Large intestine (tissue), 3 donors: ENCODE results near the gene MED9. TPM values are rescaled to one million over a fixed set of nuclear protein-coding genes. Genes with fewer than 3 reads are reported as not detected.

Experiments
- DNase-seq, 2 donors: peaks; one replicate each; pipeline versions ENCODE4 v3.0.0 to v3.0.0-alpha.2; 2013
- H3K27ac ChIP-seq: one replicate; pipeline ENCODE4 v1.5.1; 2013; ENCODE audit warnings: low read length
- H3K27me3 ChIP-seq: 2 replicates; pipeline ENCODE4 v1.6.1; 2013; ENCODE audit warnings: low read length; ENCODE audit not compliant: control insufficient read depth, insufficient read depth
- H3K36me3 ChIP-seq: 2 replicates; pipeline ENCODE4 v1.6.1; 2013; ENCODE audit warnings: low read length; ENCODE audit not compliant: control insufficient read depth, insufficient read depth
- H3K4me1 ChIP-seq: one replicate; pipeline ENCODE4 v1.6.1; 2013; ENCODE audit warnings: low read length; ENCODE audit not compliant: control insufficient read depth, insufficient read depth
- H3K4me3 ChIP-seq: one replicate; pipeline ENCODE4 v1.5.1; 2013; ENCODE audit warnings: low read length
- H3K9me3 ChIP-seq: one replicate; pipeline ENCODE4 v1.6.1; 2013; ENCODE audit warnings: mild to moderate bottlenecking, low read depth, low read length, moderate library complexity; ENCODE audit not compliant: control insufficient read depth
- WGBS: methylation state at CpG from one replicate; pipeline ENCODE4 v1.1.5; 2013; ENCODE audit warnings: low lambda C conversion rate; ENCODE audit not compliant: insufficient coverage; 5-methylcytosine and 5-hydroxymethylcytosine counted together
- polyA plus RNA-seq: library from polyadenylated mRNA; unstranded; fragments of 120-200 nt; gene quantifications from one replicate; pipeline ENCODE4 v1.2.1, GENCODE V29; 2013

Gene MED9
- polyA plus RNA-seq, 1 donor, result 17.4 TPM

DNA sequence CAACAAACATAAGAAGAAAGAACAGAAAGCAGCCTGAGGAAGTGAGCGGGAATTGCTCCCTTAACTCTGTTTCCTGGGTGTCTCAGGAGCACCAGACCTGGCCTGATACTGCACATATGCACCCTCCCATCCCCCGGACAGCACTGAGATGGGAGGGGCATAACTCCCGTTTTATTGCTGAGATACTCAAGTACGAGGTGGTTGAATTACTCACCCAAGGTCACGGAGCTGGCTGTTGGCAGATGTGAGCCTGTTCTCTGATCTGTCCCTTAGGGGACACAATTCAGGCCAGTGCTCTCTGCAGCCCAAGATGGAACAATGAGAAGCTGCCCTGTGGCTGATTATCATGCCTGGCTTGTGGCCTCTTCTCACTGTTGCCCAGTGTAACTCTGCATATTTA, 9.1 kb upstream of the MED9 start:
- DNase-seq, result peak; percentile 70 to 86
- H3K36me3 ChIP-seq, result no peaks in the 10 kb centered on the region
- peaks cover 16% of the 10 kb centered on the region for H3K4me1 ChIP-seq
- H3K9me3 ChIP-seq, result no peaks in the 10 kb centered on the region
- no peak overlapping the region for H3K4me3 ChIP-seq
- peaks cover 2% of the 10 kb centered on the region for H3K27me3 ChIP-seq
- no CpG with 5 or more reads among the region's 5 CpGs for WGBS
- H3K27ac ChIP-seq, result peak overlapping the region; percentile 12

DNA sequence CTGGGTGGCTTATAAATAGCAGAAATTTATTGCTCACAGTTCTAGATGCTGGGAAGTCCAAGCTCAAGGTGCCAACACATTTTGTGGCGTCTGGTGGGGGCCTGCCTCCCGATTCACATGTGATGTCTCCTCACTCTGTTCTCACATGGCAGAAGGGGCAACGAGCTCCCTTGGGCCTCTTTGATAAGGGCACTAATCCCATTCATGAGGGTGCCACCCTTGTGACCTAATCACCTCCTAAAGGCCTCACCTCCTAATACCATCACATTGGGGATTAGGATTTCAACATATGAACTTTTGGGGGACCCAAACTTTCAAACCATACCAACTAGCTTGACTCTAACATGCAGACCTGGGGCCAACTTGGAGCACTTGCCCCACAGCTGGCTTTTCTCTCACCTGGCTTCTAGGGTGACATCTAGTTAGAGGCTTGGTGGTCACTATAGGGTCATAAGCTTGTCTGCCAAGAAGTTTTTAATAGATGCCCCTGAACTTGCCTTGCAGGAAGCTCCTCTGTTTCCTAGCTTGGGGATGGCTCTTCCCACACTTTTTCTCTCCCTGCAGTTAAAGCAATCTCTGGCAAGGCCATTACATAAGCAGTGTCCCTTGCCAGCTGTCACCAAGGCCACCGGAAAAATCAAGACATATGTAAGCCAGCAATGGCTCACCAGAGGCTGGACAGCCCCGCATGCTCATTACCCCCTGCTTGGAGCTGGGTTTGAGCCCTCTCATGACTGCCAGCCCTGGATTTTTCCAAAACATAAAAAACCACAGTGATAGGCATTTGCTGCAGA, 8.4 kb upstream of the MED9 start:
- Histone ChIP-seq H3K27ac (peak overlapping the region; percentile 12), H3K27me3 (peaks cover 2% of the 10 kb centered on the region), H3K4me3 (no peak overlapping the region), H3K4me1 (peaks cover 15% of the 10 kb centered on the region), H3K9me3 (no peaks in the 10 kb centered on the region), H3K36me3 (no peaks in the 10 kb centered on the region)
- no peak for DNase-seq
- WGBS, result 100% methylated on average over 1 of the region's 5 CpGs

DNA sequence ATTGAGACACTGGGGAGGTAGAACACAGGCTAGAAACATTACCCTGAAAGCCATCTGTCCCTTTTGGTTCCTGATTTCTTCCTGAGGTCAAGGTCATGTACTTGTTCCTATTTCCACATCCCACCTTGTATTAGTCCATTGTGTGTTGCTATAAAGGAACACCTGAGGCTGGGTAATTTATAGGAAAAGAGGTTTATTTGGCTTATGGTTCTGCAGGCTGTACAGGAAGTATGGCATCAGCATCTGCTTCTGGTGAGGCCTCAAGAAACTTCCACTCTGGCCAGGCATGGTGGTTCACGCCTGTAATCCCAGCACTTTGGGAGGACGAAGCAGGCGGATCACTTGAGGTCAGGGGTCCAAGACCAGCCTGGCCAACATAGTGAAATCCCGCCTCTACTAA, 7.4 kb upstream of the MED9 start:
- Histone ChIP-seq H3K36me3 (no peaks in the 10 kb centered on the region), H3K4me1 (peaks cover 15% of the 10 kb centered on the region), H3K4me3 (no peak overlapping the region), H3K9me3 (no peaks in the 10 kb centered on the region), H3K27ac (no peak overlapping the region), H3K27me3 (peaks cover 2% of the 10 kb centered on the region)
- no CpG with 5 or more reads among the region's 4 CpGs for WGBS
- DNase-seq, result no peak

DNA sequence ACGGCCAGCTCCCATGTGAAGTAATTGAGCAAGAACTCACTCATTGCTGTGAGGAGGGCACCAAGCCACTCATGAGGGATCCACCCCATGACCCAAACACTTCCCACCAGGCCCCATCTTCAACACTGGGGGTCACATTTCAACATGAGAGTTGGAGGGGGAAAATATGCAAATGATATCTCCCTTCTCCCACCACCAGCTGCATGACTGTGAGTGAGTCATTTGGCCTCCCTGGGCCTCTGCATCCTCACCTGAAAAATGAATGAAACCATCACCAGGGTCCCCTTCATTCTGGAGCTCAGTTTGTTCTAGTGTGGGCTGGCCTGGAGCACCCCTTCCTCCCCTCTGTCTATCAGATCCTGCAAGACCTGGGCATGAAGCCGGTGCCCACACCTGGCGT, 6.8 kb upstream of the MED9 start:
- WGBS, result no CpG with 5 or more reads among the region's 3 CpGs
- peaks cover 15% of the 10 kb centered on the region for H3K4me1 ChIP-seq
- no peak for DNase-seq
- no peak overlapping the region for H3K27ac ChIP-seq
- no peak overlapping the region for H3K4me3 ChIP-seq
- peaks cover 2% of the 10 kb centered on the region for H3K27me3 ChIP-seq
- no peaks in the 10 kb centered on the region for H3K9me3 ChIP-seq
- no peaks in the 10 kb centered on the region for H3K36me3 ChIP-seq

DNA sequence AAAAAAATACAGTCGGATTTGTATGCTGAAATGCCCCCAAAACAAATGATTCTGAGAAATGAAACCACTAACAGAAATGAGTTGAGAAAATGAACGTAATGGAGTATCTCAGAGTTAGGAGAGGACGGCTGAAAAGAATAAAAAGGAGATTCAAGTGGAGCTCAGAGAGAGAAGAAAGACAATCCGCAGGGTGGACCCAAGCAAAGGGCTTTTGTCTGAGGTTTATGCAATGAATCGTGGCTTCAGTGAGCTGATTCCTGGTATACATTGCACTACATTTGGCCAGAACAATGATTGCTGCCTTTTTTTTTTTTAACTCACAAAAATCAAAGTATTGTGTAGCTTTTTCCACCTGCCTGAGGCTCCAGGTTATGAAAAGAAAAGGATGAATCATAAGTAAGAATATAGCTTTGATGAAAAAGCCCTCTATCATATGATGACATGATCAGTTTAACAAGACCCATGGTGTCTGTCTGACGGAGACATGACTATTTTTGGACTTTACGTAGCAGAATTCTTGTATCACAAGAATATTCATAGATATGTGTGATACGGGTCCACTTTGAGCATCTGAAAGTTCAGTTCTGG, 4.4 kb upstream of the MED9 start:
- no peaks in the 10 kb centered on the region for H3K9me3 ChIP-seq
- WGBS, result 75% methylated on average over 2 of the region's 8 CpGs
- no peak for DNase-seq
- peaks cover 2% of the 10 kb centered on the region for H3K27me3 ChIP-seq
- no peaks in the 10 kb centered on the region for H3K36me3 ChIP-seq
- no peak overlapping the region for H3K27ac ChIP-seq
- H3K4me3 ChIP-seq, result no peak overlapping the region
- peaks cover 9% of the 10 kb centered on the region for H3K4me1 ChIP-seq

DNA sequence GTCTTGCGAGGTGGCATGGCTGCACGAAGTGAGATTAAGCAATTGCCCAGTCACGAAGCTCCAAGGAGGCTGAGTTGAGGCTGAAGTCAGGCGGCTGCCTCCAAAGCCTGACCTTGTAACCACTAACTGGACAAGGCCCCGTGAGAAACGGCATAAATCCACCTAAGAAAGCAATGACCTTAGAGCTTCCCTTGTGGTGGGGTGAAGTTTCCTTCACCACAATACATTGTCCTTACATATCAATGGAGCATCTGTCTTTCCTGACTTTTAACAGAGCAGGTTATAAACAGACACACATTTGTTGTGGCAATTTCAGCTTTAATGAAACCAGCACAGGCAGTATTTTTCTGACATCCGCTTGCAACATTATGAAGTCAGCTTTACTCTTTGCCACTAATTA, 2.5 kb upstream of the MED9 start:
- WGBS, result no CpG with 5 or more reads among the region's 7 CpGs
- H3K27me3 ChIP-seq, result peaks cover 2% of the 10 kb centered on the region
- H3K36me3 ChIP-seq, result no peaks in the 10 kb centered on the region

DNA sequence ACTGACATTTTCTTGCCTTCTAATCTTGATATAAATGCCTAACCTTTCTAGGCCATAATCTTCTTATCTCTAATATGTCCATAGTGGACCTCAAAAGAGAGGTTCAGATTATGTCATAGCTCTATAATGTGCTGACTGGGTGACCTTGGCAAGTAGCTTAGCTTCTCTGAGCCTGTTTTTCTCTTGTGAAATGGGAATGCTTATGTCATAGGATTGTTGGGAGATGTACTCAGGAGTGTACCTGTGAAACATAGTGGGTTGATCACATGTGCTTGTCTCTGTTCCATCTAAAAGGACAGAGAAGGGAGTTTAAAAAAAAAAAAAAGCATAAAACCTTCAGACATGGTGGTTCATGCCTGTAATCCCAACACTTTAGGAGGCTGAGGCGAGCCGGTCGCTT, 2.4 kb downstream of the MED9 start:
- Histone ChIP-seq H3K9me3 (no peaks in the 10 kb centered on the region), H3K27me3 (no peaks in the 10 kb centered on the region), H3K27ac (no peak overlapping the region), H3K36me3 (peaks cover 16% of the 10 kb centered on the region), H3K4me3 (no peak overlapping the region), H3K4me1 (peaks cover 21% of the 10 kb centered on the region)
- no peak for DNase-seq
- no CpG with 5 or more reads among the region's 3 CpGs for WGBS

More for the DNA sequence above, 2.5 kb upstream of the MED9 start:
- no peak overlapping the region for H3K27ac ChIP-seq
- H3K4me1 ChIP-seq, result peaks cover 14% of the 10 kb centered on the region
- DNase-seq, result no peak
- H3K9me3 ChIP-seq, result no peaks in the 10 kb centered on the region
- no peak overlapping the region for H3K4me3 ChIP-seq

DNA sequence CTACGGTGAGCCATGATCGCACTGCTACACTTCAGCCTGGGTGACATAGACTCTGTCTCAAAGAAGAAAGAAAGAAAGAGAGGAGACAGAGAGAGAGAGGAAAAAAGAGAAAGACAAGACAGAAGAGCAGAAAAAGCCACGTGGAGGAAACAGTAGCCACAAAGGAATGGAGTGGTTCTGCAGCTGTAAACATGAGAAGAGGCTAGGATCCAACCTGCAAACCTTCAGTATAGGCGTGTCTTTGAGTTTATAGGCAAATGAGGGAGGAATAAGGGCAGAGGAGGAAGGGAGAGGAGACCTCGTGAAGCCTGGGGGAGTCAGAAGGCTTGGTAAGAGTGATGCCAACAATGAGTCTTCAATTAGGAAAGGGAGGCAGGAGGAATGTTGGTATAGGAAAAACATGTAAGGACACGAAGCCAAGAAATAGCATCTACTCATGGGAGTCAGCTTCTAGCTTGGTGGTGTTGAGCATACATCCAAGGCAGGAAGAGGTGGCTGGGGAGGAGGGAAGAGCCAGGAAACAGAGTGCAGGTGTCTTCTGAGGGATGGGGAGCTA, 3.9 kb downstream of the MED9 start:
- Histone ChIP-seq H3K27me3 (no peaks in the 10 kb centered on the region), H3K4me1 (peaks cover 21% of the 10 kb centered on the region), H3K27ac (no peak overlapping the region), H3K4me3 (no peak overlapping the region), H3K9me3 (no peaks in the 10 kb centered on the region), H3K36me3 (peaks cover 24% of the 10 kb centered on the region)
- WGBS, result 75% methylated on average over 2 of the region's 6 CpGs
- DNase-seq, result no peak

DNA sequence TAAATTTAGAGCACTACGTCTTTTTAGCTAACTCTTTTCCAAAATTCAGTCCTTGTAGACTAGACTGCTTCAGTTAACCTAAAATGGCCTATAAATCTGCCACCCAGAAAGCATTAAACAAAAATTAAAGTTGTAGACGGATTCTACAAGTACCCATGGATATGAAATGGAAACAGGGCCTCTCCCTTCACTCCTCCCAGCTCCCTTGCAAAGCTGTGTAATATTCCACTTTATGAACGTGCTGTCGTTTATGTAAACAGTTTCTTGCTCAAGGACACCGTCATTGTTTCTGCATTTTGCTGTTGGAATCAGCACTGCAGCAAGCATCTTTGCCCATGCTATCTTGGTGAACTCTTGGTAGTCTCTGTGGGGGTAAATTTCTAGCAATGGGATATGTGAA, 5.1 kb downstream of the MED9 start:
- 100% methylated on average over 1 of the region's 5 CpGs for WGBS
- H3K4me3 ChIP-seq, result no peak overlapping the region

DNA sequence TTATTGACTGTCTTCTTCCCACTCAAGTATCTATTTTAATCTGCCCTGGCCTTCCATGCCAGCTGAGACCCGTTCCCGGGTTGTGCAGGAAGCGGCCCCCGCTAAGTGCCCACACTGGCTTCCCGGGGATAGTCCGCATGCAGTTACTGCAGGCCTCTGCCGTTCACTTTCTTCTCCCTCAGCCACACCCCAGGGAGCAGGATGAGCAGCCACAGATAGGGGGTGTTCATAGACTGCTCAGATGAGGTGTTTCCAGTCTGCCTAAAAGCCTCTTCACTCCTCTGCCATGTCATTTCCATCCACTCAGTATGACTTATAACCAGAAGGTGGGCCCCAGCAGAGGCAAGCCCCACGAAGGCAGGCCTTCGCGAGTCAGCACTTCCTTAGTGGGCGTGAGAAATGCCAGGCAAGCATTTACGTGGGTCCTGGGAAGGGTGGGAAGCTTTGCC, 7.7 kb downstream of the MED9 start:
- Histone ChIP-seq H3K4me3 (no peak overlapping the region), H3K9me3 (peaks cover 4% of the 10 kb centered on the region), H3K36me3 (peaks cover 33% of the 10 kb centered on the region), H3K27me3 (no peaks in the 10 kb centered on the region), H3K27ac (no peak overlapping the region), H3K4me1 (peaks cover 6% of the 10 kb centered on the region)
- DNase-seq, result no peak
- 100% methylated on average over 3 of the region's 12 CpGs for WGBS

More for the DNA sequence above, 5.1 kb downstream of the MED9 start:
- DNase-seq, result no peak
- H3K27me3 ChIP-seq, result no peaks in the 10 kb centered on the region
- no peak overlapping the region for H3K27ac ChIP-seq
- H3K36me3 ChIP-seq, result peaks cover 28% of the 10 kb centered on the region
- peaks cover 4% of the 10 kb centered on the region for H3K9me3 ChIP-seq
- H3K4me1 ChIP-seq, result peaks cover 21% of the 10 kb centered on the region
